Body of pancreas (tissue), 4 donors: ENCODE measurements around the gene PRR14L.

ENCODE experiments used
- POLR2A ChIP-seq, 3 donors: fragments of 450-650 bp; IDR thresholded peaks; one replicate each; pipeline ENCODE4 v1.6.1; 2016; ENCODE audit warnings: antibody characterized with exemption in 3 of 3, mild to moderate bottlenecking in 2 of 3
- TF ChIP-seq, protein P1 (sequence below), 7 experiments: fragments of 450-650 bp in 4 of 7; fragments of 200-600 bp in 3 of 7; sonication (generic) in 3 of 7; IDR thresholded peaks; one replicate each; pipeline ENCODE4 v1.5.1; 2016 to 2019; ENCODE audit warnings: antibody characterized with exemption in 7 of 7

DNA sequence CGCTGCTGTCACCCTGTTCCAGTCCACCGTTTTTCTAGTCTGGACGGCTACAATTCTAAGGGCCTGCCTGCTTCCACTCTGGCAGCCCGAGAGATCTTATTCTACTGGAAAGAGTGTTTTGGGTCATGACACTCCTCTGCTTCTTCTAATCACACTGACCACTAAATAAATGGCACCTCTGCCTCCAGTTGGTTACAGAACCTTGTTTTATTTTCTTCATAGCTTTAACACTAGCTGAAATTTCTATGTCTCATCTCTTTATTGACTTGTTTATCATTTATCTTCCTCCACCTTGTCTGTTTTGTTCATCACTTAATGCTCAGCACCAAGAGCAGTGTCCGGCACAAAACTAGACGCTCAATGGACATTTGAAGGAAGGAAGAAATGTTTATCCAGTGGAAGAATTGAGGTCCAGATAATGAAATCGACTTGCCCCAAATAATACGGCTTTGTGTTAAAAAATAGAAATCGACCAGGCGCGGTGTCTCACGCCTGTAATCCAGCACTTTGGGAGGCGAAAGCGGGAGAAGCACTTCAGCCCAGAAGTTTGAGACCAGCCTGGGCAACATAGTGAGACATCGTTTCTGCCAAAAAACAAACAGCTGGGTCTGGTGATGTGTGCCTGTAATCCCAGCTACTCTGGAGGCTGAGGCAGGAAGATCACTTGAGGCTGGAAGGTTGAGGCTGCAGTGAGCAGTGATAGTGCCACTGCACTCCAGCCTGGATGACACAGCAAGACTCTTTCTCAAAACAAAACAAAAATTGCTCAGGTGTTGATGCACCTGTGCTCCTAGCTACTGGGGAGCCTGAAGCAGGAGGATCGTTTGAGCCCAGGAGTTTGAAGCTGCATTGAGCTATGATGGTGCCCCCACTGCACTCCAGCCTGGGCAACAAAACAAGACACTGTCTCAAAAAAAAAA lies 693 bp upstream of the PRR14L start:
- TF ChIP-seq, protein P1, sequence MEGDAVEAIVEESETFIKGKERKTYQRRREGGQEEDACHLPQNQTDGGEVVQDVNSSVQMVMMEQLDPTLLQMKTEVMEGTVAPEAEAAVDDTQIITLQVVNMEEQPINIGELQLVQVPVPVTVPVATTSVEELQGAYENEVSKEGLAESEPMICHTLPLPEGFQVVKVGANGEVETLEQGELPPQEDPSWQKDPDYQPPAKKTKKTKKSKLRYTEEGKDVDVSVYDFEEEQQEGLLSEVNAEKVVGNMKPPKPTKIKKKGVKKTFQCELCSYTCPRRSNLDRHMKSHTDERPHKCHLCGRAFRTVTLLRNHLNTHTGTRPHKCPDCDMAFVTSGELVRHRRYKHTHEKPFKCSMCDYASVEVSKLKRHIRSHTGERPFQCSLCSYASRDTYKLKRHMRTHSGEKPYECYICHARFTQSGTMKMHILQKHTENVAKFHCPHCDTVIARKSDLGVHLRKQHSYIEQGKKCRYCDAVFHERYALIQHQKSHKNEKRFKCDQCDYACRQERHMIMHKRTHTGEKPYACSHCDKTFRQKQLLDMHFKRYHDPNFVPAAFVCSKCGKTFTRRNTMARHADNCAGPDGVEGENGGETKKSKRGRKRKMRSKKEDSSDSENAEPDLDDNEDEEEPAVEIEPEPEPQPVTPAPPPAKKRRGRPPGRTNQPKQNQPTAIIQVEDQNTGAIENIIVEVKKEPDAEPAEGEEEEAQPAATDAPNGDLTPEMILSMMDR (IDR thresholded peaks at IDR 0.05), result no peak
- TF ChIP-seq POLR2A (IDR thresholded peaks at IDR 0.05), result no peak
